ENCODE data around the gene LUZP1. TPM values are rescaled to one million over a fixed set of nuclear protein-coding genes. Genes with fewer than 3 reads are reported as not detected.

The LUZP1 gene
- total RNA-seq, 2 donors from 2014 or later = 31.7 to 55.7 TPM

GRCh38 chr1:23167353-23168078 lies 1.1 kb downstream of the LUZP1 start:
- DNase-seq = peak; percentile 42
- intact Hi-C loops (cut with DNase I) = loop anchor here in 1 of 2 donors (5.0 kb wide), 1 partner anchor 60 kb away; no protein-coding TSS in a partner anchor

DNA sequence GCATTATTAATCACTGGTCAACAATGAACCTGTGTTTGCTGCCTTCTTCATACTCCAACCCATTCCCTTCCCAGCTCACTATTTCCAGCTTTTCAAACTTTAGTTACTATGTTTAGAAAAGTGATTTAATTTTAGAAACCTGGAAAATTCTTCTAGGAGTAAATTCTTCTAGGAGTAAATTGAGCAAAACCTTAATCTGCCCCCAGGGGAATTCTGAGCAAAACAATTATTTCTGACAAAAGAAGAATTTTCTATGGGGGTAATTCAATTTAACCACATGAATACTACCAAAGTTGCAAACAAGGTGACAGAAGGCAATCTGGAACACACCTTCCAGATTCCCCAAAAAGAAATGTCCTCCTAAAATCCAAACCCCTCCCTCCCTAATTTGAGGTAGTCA lies 1.8 kb downstream of the LUZP1 start:
- intact Hi-C loops (cut with DNase I) = loop anchor here in 1 of 2 donors (5.0 kb wide), 1 partner anchor 60 kb away; no protein-coding TSS in a partner anchor
- ATAC-seq (no peak), DNase-seq (no peak)

More at GRCh38 chr1:23167353-23168078, 1.1 kb downstream of the LUZP1 start:
- ATAC-seq = peak; percentile 32 to 37

DNA sequence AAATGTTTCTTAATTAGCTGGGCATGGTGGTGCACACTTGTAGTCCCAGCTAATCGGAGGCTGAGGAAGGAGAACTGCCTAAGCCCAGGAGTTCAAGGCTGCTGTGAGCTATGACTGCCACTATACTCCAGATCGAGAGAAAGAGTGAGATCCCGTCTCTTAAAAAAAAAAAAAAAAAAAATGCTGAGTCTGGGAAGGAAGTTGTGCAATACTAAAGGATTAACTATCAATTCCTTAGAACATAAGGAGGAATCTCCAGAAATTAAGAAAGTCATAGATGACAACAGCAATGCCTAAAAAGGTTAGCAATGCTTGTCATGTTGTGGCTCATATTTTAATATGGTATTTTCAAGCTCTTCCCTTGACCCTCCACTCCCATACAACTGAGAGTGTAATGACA lies 5.3 kb downstream of the LUZP1 start:
- no peak for ATAC-seq
- intact Hi-C loops (cut with DNase I) = no loop called here
- no peak for DNase-seq

DNA sequence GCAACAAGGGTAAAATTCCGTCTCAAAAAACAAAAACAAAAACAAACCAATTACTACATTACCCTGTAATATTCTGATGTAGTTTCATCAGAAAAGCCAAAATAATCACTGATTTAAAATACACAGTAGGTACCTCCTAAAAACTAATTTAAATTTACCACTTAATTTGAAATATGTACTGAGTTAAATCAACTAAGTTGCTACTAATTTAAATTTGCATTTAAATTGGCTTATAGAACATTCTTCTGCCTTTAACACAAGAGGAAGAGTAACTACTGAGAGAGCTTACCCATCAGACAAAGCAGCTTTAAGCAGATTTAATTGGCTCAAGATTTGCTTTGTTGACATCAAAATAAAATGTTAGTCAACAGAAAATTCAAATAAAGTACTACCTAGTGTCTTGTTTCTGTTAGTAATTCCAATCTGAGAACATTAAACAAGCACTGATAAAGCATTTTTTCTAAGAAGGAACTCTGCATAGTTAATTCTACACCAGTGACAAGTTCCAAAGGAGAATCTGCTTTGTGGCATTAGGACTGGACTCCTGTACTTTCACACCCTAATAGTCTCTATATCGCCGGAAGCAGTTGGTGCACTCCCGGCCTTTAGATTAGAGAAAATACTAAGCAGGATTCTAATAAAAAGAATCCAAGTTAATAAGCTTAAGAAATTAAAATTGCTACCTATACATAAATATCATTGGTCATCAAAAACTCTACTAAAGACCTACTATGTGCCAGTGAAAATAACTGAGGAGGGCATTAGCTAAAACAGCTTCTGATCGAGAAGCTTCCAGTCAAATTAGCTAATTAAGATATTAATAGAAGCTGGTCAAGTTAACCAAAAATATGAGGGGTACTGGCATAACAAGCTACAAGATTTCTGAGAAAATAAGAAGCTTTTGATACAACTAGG lies 8.4 kb downstream of the LUZP1 start:
- no peak for ATAC-seq
- intact Hi-C loops (cut with DNase I) = no loop called here
- no peak for DNase-seq

- DNase-seq (no peak), ATAC-seq (no peak)
- intact Hi-C loops (cut with DNase I) = no loop called here
These were observed 11.7 kb downstream of the LUZP1 start for GRCh38 chr1:23156940-23157339.

GRCh38 chr1:23152966-23153684 lies 15.5 kb downstream of the LUZP1 start:
- DNase-seq (no peak), ATAC-seq (peak in 1 of 2 donors; percentile 15)
- intact Hi-C loops (cut with DNase I) = no loop called here

DNA sequence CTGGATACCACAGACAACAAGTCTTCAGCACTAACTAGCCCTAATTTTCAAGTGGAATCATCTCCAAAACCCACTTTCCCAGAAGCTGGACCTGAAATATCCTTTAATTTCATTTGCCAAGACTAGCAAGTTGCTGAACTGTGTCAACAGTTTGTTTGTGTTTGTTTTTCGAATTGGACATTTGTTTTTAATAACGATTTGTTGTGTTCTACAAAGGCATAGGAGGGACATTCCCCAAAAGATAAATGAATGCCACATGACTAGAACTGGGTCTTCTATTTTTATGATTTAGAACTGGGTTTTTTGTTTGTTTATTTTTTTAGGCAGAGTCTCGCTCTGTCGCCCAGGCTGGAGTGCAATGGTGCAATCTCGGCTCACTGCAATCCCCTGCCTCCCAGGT lies 17.9 kb downstream of the LUZP1 start:
- intact Hi-C loops (cut with DNase I) = no loop called here
- ATAC-seq (no peak), DNase-seq (no peak)

GRCh38 chr1:23150125-23150524 lies 18.5 kb downstream of the LUZP1 start:
- no peak for DNase-seq
- intact Hi-C loops (cut with DNase I) = no loop called here
- ATAC-seq = no peak

DNA sequence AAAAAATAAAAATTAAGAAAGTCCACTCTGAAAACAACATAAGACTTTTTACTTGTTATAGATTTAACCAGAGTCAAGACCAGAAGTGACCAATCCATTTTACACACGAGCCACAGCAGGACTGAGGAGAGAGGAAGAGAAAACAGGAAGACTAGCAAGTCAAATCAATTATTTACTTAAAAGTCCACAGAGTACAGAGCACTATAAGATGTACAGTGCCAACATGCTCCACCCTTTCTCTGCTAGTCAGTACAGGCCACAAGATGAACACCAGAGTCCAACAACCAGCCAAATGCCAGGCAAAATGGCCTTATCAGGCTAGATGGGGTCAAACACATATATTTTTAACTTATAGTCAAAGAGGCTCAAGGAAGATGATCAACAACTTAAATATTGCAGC lies 19.5 kb downstream of the LUZP1 start:
- intact Hi-C loops (cut with DNase I) = no loop called here
- DNase-seq (no peak), ATAC-seq (peak in 1 of 2 donors; percentile 35)

DNA sequence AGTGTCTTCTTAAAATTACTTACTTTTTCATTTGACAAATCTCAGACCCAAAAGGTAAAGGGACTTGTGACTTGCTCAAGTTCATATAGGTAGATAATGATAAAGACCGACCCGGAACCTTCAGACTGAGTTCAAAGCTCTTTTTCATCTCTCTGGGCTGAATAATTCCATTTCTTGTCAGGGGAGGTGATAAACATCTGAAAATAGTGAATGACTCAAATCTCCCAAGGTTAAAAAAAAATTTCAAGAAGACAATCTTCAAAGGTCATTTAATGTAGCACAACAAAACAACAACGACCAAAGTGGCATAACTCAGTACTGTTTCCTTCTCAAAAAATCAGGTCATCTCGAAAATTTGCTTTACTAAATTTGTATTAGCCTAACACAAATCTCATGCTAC lies 20.6 kb downstream of the LUZP1 start:
- DNase-seq (no peak), ATAC-seq (no peak)
- intact Hi-C loops (cut with DNase I) = no loop called here

GRCh38 chr1:23140940-23141596 lies 27.6 kb downstream of the LUZP1 start:
- ATAC-seq (peak in 1 of 2 donors; percentile 12), DNase-seq (no peak)
- intact Hi-C loops (cut with DNase I) = no loop called here

DNA sequence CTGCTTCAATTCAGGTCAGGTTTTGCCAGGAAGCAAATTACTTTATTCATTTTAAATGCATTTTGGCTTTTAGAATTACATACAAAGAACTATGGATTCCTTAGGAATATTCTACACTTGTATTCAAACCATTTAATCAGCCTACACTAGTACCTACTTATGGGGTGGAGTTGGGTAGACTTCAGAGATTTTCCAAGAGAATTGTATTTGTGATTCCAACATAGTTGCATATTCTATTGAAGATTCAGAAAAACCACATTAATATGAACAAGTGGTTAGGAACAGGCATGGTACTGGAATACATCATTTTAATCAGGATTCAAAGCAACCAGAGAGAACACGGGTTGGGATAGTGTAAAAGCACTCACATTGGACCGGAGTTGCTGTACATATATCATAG lies 33.4 kb downstream of the LUZP1 start:
- DNase-seq = no peak
- intact Hi-C loops (cut with DNase I) = no loop called here
- no peak for ATAC-seq

- ATAC-seq (no peak), DNase-seq (no peak)
- intact Hi-C loops (cut with DNase I) = no loop called here
These were observed 34.6 kb downstream of the LUZP1 start for GRCh38 chr1:23134055-23134454.

DNA sequence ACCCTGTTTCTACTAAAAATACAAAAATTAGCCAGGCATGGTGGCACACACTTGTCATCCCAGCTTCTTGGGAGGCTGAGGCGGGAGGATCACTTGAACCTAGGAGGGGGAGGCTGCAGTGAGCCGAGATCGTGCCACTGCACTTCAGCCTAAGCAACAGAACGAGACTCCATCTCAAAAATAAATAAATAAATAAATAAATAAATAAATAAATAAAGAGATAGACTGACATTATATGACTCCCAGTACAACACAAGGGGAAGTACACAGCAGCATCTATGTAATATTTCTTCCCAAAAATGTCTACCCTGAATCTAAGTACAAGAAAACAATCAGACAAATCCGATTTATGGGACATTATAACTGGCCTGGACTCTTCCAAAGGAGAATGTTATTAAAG lies 35.1 kb downstream of the LUZP1 start:
- DNase-seq (no peak), ATAC-seq (no peak)
- intact Hi-C loops (cut with DNase I) = no loop called here

- DNase-seq (no peak), ATAC-seq (no peak)
- intact Hi-C loops (cut with DNase I) = no loop called here
These were observed 36.6 kb downstream of the LUZP1 start for GRCh38 chr1:23132033-23132432.

DNA sequence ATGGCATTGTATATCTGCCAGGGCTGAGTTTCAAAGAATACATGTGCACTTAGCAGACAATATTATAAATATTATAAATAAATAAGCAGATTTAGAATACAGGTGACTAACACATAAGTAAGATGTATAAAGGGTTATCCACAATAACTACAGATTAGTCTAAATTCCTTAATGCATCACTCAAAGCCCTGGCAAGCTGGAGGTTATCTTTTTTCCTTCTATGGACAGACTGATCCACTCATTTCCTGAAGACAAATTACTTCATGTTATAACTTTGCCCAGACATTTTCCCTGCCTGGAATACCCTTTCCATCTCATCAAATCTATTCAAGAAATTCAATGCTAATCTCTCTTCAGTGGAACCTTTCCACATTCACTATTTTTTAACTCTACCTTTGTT lies 38.8 kb downstream of the LUZP1 start:
- ATAC-seq (no peak), DNase-seq (no peak)
- intact Hi-C loops (cut with DNase I) = no loop called here

DNA sequence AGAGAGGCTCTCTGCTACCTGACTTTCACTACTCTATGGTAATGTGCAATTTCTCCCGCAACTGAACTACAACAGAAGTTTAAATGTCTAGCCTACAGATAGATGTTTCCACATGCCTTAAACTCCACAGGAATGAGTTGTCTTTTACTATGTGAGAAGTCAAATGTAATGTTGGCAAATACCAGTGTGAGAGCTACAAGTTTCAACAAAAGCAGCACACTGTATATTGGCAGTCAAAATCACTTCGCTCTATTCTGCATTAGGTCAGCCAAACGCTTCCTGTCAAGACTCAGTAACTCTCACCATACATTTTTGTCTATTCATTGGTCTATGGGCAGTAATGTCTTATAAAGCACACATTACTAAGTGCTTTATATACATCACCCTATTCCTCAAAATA lies 41.9 kb downstream of the LUZP1 start:
- intact Hi-C loops (cut with DNase I) = no loop called here
- ATAC-seq (no peak), DNase-seq (no peak)

DNA sequence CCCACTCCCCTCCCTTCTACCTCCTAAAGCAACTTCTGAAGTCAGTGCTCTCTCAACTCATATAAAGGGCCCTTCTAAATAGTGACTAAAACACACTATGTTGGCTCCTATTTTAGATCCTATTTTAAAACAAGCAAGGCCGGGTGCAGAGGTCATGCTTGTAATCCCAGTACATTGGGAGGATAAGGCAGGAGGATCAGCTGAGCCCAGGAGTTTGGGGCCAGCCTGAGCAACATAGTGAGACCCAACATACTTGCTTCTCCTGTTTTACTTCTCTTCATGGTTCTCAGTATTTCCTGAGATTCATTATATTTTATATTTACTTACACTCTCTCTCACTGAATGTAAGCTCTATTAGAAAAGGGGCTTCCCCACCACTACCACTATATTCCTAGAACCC lies 42.5 kb downstream of the LUZP1 start:
- intact Hi-C loops (cut with DNase I) = no loop called here
- no peak for ATAC-seq
- DNase-seq = no peak

DNA sequence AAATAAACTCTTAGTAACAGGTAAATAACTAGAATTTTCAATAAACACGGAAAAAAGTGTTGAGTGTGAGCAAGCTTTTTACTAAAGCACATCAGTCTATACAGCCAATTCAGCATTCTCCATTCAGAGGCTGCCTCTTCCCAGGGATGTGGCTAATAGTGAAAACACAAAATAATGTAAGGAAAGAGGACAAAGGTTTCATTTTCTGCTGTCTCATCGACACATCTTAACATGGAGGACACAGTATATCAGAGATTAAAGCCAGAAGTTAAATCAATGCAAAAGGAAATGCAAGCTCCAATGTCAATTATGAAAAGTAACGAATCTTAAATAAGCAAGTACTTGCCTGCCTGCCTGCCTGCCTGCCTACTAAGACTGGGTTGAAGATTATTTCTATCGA lies 43.2 kb downstream of the LUZP1 start:
- intact Hi-C loops (cut with DNase I) = no loop called here
- no peak for ATAC-seq
- DNase-seq = no peak
